Loucy (cell line): ENCODE measurements around the gene STOX2.

Experiments used
- EZH2phosphoT487 ChIP-seq: fragments of 200-600 bp; IDR thresholded peaks from 2 replicates; pipeline ENCODE4 v1.6.1; 2018; ENCODE audit warnings: antibody characterized with exemption, mild to moderate bottlenecking, moderate library complexity, borderline replicate concordance
- TF ChIP-seq, protein P1 (sequence below): fragments of 200-600 bp; sonication (generic); conservative IDR thresholded peaks from 2 replicates; pipeline ENCODE4 v1.5.1; 2014; ENCODE audit warnings: mild to moderate bottlenecking, antibody characterized with exemption, low read length

GRCh38 chr4:183989461-183989860, 84.4 kb downstream of the STOX2 start:
- TF ChIP-seq EZH2phosphoT487: no peak
- TF ChIP-seq, protein P1, sequence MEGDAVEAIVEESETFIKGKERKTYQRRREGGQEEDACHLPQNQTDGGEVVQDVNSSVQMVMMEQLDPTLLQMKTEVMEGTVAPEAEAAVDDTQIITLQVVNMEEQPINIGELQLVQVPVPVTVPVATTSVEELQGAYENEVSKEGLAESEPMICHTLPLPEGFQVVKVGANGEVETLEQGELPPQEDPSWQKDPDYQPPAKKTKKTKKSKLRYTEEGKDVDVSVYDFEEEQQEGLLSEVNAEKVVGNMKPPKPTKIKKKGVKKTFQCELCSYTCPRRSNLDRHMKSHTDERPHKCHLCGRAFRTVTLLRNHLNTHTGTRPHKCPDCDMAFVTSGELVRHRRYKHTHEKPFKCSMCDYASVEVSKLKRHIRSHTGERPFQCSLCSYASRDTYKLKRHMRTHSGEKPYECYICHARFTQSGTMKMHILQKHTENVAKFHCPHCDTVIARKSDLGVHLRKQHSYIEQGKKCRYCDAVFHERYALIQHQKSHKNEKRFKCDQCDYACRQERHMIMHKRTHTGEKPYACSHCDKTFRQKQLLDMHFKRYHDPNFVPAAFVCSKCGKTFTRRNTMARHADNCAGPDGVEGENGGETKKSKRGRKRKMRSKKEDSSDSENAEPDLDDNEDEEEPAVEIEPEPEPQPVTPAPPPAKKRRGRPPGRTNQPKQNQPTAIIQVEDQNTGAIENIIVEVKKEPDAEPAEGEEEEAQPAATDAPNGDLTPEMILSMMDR: no peak
